ENCODE measurements around the gene TDG.
A peak's percentile ranks its signal among the peaks of the same experiment; 100 is the strongest.

The TDG gene

GRCh38 chr12:103965590-103966504, at the start of gene TDG:
TDG (plus strand) TSS chr12:103965872; CDS start chr12:103966038, 166 bp downstream.
- TF ChIP-seq, protein P1, sequence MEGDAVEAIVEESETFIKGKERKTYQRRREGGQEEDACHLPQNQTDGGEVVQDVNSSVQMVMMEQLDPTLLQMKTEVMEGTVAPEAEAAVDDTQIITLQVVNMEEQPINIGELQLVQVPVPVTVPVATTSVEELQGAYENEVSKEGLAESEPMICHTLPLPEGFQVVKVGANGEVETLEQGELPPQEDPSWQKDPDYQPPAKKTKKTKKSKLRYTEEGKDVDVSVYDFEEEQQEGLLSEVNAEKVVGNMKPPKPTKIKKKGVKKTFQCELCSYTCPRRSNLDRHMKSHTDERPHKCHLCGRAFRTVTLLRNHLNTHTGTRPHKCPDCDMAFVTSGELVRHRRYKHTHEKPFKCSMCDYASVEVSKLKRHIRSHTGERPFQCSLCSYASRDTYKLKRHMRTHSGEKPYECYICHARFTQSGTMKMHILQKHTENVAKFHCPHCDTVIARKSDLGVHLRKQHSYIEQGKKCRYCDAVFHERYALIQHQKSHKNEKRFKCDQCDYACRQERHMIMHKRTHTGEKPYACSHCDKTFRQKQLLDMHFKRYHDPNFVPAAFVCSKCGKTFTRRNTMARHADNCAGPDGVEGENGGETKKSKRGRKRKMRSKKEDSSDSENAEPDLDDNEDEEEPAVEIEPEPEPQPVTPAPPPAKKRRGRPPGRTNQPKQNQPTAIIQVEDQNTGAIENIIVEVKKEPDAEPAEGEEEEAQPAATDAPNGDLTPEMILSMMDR (IDR thresholded peaks at IDR 0.05; ENCODE audit: insufficient read depth, low read length, poor library complexity, severe bottlenecking) = peak; percentile 10
- peak; percentile 95 for DNase-seq (ENCODE audit: extremely low read depth, insufficient read length)
- Histone ChIP-seq H3K27me3 (replicated peaks; ENCODE audit: control insufficient read depth, insufficient read depth, low read length) (no peaks in the 10 kb centered on the region), H3K36me3 (ENCODE audit: control insufficient read depth, insufficient read depth, low read length) (peaks cover 3% of the 10 kb centered on the region), H3K4me3 (replicated peaks; ENCODE audit: low read depth, low read length) (peak within 1 kb of the TSS; percentile 77)

DNA sequence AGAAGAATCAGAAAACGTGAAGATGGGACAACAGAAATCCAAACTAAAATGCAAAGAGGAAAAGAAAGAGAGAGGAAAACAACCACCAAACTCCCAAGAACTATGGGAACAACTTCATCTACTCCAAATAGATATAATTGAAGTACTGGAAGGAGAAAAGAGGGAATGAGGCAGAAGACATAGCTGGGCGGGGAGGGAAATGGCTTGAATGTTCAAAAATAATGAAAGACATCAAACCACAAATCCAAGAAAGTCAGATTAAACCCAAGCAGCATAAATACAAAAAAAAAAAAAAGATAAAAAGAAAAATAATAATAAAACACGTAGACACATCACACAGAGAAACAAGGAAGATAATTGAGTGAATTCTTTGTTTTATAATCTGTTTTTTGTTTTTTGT, 47.8 kb upstream of the TDG start:
- no peak overlapping the region for H3K4me3 ChIP-seq (replicated peaks; ENCODE audit: low read depth, low read length)
- H3K27me3 ChIP-seq (replicated peaks; ENCODE audit: control insufficient read depth, insufficient read depth, low read length) = no peaks in the 10 kb centered on the region
- no peak for DNase-seq (ENCODE audit: extremely low read depth, insufficient read length)
- TF ChIP-seq, protein P1 (IDR thresholded peaks at IDR 0.05; ENCODE audit: insufficient read depth, low read length, poor library complexity, severe bottlenecking) = no peak
- H3K36me3 ChIP-seq (ENCODE audit: control insufficient read depth, insufficient read depth, low read length) = no peaks in the 10 kb centered on the region

DNA sequence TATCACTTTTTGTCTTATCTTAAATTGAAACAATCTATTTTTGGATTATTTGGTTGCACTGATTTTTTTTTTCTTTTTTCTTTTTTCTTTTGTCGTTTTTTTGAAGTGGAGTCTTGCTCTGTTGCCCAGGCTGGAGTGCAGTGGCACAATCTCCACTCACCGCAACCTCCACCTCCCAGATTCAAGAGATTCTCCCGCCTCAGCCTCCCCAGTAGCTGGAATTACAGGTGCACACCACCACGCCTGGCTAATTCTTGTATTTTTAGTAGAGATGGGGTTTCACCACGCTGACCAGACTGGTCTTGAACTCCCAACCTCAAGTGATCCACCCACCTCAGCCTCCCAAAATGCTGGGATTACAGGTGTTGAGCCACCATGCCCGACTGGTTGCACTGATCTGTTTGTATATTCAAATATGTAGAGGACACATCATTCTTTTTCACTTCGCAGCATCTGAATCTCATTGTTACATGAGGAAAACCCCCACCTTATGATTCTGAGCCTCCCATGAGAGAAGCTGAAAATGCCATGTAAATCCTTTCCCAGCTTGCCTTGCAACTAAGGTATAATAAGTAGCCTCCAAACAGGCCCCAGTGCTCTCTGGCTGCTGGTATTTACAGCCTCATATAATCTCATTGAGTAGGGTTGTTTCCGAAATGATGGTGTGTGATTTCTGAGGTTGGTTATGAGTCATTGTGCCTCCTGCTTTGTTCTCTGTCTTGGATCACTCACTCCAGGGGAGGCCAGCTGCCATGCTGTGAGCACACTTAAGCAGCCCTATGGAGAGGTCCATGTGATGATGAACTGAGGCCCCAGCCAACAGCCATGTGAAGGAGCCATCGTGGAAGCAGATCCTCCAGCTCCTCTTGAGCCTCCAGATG, 40.7 kb upstream of the TDG start:
- Histone ChIP-seq H3K27me3 (replicated peaks; ENCODE audit: control insufficient read depth, insufficient read depth, low read length) (no peaks in the 10 kb centered on the region), H3K36me3 (ENCODE audit: control insufficient read depth, insufficient read depth, low read length) (no peaks in the 10 kb centered on the region), H3K4me3 (replicated peaks; ENCODE audit: low read depth, low read length) (peak overlapping the region; percentile 72)
- peak; percentile 84 for DNase-seq (ENCODE audit: extremely low read depth, insufficient read length)
- TF ChIP-seq, protein P1 (IDR thresholded peaks at IDR 0.05; ENCODE audit: insufficient read depth, low read length, poor library complexity, severe bottlenecking) = no peak

- peak; percentile 67 for DNase-seq (ENCODE audit: extremely low read depth, insufficient read length)
- peaks cover 4% of the 10 kb centered on the region for H3K36me3 ChIP-seq (ENCODE audit: control insufficient read depth, insufficient read depth, low read length)
- peak overlapping the region; percentile 66 for H3K4me3 ChIP-seq (replicated peaks; ENCODE audit: low read depth, low read length)
- H3K27me3 ChIP-seq (replicated peaks; ENCODE audit: control insufficient read depth, insufficient read depth, low read length) = no peaks in the 10 kb centered on the region
- TF ChIP-seq, protein P1 (IDR thresholded peaks at IDR 0.05; ENCODE audit: insufficient read depth, low read length, poor library complexity, severe bottlenecking) = no peak
Measured at GRCh38 chr12:103928682-103929045, 37.0 kb upstream of the TDG start.

DNA sequence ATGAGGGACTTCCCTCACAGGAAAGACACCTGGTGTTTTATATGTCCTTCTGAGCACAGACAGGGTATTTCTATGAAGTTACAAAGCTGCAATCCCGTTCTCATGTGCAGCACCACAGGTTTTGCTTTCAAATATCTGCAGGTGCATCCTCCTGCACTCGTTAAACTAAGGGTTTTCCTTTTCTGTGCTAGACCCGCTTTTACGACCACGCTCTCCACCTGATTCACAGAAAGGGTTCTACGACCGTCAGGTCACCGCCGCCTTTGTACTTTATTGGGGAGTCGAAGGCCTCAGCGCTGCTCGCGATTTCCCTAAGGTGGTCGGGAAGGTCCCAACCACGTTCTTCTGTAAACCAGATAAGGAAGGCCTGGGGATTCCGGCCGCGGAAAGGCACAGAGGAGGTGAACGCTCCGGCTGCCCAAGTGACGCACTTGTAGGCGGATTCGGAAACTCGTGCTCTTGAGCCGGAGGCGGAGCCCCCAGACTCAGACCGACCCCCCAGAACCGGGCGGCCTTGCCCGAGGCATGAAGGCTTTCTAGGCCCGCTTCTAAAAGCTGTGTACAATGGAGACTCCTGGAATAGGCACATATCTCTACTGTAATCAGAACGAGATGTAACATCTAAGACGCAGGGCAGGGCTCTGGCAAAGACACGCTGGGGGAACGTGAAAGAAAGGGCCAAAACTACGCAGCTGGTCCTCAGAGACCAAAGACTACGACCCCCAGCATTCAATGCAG, 36.5 kb upstream of the TDG start:
- TF ChIP-seq, protein P1 (IDR thresholded peaks at IDR 0.05; ENCODE audit: insufficient read depth, low read length, poor library complexity, severe bottlenecking) = no peak
- peak; percentile 86 for DNase-seq (ENCODE audit: extremely low read depth, insufficient read length)
- H3K27me3 ChIP-seq (replicated peaks; ENCODE audit: control insufficient read depth, insufficient read depth, low read length) = no peaks in the 10 kb centered on the region
- H3K4me3 ChIP-seq (replicated peaks; ENCODE audit: low read depth, low read length) = peak overlapping the region; percentile 66
- peaks cover 5% of the 10 kb centered on the region for H3K36me3 ChIP-seq (ENCODE audit: control insufficient read depth, insufficient read depth, low read length)

Measured in GM06990 (cell line).